Brain pericyte (primary cell): ENCODE data around the gene INPP5D.
"Not testable (repeated sequence)": the region's sequence is repeated elsewhere in the genome, so short reads cannot be mapped to it uniquely, and the experiment has no call there.

Experiments used
- DNase-seq: peaks from one replicate; pipeline ENCODE4 v3.0.0-alpha.2; 2012; ENCODE audit warnings: low read depth, low spot score

The INPP5D gene

DNA sequence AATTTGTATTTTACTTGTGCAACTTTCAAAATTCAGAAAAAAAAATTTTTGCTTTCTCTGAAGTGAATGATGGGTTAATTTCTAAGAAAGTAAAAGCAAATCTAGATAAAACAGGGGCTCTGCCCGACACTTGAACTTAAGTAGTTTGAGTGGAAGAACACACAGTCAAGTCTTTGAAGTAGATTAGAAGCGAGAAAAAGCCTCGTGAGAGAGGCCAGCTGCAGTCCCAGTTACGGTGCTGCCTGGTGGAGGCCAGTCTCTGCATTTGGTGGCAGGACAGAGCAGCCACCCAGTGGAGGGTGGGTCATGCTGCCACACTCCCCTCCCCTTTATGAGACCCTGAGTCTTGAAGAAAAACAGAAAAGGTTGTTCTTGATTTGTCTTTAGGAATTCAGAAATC lies 81.8 kb downstream of the INPP5D start:
- DNase-seq, result no peak

DNA sequence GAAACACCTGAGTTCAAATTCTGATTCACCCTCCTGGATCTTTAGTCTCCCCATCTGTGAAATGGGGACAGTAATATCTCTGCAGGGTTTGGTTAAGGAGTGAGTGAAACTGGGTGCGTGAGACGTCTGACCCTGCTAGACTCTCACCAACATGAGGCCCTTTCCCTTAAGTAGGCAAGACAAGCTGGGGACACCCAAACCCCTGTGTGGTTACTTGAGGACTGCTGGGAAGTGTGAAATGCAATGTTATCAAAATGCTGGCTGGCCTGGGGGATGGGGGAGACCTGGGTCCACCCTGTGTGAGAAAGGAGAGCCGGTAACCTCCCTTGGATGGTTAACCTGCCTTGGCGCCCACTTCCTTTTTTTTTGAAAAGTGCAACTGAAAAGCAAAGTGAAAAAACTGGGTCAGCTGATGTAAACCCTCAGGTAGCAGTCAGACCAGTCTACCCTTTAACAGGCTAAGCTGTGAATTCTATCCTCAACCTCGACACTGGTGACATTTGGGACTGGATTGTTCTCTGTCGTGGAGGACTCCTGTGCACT lies 82.3 kb downstream of the INPP5D start:
- no peak for DNase-seq

DNA sequence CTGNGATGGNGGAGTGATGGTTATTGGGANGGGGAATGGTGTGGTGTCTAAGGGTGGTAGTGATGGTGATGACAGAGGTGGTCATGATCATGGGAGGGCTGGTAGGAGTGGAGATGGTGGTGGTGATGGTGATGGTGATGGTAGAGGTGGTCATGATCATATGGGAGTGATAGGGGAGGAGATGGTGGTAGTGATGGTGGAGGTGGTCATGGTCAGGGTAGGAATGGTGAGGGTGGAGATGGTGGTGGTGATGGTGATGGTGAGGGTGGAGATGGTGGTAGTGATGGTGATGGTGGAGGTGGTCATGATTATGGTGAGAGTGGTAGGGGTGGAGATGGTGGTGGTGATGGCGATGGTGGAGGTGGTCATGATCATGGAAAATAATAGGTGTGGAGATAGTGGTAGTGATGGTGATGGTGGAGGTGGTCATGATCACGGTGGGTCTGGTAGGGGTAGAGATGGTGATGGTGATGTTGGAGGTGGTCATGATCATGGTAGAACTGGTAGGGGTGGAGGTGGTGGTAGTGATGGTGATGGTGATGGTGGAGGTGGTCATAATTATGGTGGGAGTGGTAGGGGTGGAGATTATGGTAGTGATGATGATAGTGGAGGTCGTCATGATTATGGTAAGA lies 83.7 kb downstream of the INPP5D start:
- DNase-seq, result no peak

DNA sequence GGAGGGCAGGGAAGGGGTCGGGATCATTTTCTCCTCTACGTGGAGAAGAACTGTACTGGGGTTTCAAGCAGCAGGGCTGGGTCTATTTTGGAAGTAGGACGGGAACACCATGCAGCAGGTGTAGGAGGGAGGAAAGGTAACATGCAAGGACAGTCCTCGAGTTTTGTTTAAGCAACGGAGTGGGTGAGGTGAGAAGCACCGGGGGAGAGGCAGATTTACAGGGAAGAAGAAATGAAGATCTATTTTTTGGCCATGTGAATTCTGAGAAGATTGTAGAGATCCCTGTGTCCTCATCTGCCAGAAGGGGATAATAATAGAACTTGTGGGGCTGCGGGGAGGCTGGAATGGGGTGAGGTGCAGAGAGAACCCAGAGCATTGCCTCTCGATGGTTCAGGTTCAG lies 85.6 kb downstream of the INPP5D start:
- DNase-seq, result no peak

DNA sequence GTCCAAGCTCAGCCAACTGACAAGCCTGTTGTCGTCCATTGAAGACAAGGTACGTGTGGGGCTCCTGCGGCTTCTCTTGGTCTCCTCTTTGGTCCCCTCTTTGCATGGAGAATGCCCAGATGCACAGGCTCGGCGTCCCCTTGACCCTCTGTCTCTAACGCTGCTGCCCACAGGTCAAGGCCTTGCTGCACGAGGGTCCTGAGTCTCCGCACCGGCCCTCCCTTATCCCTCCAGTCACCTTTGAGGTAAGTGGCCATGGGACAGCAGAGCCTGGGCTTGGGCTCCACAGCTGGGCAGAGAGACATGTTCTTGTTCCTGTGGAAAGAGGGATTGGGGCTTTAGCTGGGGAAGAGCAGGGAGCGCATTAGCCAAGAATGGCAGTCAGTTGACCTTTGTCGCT lies 86.1 kb downstream of the INPP5D start:
- DNase-seq, result no peak

DNA sequence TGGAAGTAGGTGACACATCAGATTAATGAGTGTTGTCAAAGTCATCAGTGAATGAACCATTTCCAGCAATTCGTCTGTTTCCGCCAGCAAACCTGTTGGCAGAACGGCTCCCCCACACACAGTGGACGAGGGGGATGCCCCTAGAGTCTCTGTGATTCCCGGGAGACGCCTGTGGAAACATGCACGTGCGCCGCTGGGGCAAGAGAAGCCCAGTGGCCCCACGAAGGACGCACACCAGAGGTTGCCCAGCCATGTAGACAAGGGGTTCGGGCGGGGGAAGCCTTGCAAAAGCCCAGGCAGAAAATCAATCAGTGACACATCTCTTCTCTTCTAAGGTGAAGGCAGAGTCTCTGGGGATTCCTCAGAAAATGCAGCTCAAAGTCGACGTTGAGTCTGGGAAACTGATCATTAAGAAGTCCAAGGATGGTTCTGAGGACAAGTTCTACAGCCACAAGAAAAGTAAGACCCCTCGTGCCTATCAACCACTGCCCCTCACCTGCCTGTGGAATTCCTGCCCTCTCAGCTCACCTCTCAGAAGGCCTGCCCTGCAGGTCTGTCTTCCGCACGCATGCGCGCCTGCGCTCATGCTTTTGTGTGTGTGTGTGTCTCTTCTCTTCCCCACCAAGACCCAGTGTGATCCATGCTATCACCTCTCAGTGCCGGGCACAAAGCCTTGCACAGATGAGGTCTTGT lies 87.1 kb downstream of the INPP5D start:
- no peak for DNase-seq

DNA sequence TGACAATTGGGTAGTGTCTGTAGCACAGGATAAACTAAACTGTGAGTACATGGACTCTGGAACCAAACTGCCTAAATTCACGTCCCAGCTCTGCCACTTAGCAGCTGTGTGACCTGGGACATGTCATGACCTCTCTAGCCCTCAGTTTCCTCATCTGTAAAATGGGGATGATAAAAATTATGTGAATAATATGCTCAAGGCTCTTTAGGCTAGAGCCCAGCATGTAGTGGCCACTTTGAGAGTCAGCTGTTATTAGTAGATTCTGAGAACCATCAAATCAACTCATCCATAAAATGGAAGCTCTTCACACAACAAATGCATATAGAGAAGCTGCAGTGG lies 87.7 kb downstream of the INPP5D start:
- no peak for DNase-seq

DNA sequence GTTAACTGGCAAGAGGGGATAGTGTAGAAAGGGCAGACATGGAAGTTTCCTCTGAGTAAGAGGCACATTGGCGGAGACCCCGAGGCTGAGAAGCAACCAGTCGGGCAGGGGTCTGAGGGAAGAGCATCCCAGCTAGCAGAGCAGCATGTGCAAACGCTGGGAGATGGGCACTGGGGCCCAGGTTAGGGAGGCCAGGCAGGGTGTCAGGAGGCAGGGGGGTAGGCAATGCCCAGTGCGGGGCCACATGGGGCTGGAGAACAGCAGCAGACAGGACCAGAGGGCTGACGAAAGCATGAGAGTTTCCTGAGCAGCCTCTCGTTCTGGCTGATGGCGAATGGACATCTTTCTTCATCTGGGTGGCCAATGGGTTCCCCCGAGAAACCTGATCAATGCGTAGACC lies 88.2 kb downstream of the INPP5D start:
- no peak for DNase-seq

DNA sequence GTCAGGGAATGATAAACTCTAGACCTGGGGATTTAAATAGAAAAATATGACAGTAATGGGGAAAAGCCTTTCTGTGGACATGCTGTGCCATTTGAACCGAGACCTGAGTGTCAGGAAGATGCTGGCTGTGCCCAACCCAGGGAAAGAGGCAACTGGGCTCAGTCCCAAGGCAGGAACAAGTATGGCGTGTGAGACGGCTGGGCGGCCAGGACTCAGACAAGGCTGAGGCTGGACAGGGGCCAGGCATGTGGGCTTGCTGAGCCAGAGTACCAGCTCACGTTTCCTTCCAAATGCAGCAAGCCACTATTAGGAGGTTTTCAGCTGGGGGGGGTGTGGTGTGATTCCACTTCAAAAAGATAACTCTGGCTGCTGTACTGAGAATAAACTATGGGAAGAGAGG lies 92.4 kb downstream of the INPP5D start:
- no peak for DNase-seq

DNA sequence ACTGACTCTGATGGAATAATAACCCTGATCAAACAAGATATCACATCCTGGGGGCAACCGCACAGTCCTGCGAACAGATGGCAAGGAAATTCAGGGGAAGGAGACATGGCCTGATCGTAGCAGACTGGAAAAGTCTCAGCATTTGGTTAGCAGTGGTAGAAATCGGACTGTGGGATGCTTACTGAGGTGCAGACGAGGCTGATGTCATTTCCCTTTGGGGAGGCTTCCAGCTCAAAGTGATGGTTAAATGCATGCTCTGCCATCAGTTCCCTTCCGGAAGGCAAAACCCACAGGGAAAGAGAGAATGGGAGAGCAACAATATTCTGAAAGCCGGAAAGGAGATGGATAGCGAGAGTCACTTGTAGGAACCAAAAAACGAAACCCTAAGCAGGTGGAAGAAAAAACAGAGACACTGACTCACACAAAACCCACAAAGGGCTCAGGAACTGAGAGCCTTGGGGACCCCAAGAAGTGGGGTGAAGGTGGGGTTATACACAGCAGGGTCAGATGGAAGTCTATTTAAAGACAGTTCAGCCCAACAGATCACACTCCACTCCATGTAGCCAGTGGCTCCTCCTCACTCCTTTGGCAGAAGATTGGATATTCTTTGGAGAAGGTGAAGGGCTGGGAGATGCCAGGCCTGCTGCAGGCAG lies 93.1 kb downstream of the INPP5D start:
- DNase-seq, result no peak

DNA sequence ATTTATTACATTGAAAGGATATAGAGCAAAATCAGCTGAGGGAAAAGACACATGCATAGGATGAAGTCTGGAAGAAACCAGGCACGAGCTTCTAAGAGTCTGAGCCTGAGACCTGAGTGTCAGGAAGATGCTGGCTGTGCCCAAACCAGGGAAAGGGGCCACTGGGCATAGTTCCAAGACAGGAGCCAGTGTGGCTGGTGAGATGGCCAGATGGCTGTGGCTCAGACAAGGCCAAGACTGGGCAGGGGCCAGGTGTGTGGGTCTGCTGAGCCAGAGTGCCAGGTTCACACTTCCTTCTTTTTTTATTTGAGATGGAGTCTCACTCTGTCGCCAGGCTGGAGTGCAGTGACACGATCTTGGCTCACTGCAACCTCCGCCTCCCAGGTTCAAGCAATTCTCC lies 95.9 kb downstream of the INPP5D start:
- no peak for DNase-seq

DNA sequence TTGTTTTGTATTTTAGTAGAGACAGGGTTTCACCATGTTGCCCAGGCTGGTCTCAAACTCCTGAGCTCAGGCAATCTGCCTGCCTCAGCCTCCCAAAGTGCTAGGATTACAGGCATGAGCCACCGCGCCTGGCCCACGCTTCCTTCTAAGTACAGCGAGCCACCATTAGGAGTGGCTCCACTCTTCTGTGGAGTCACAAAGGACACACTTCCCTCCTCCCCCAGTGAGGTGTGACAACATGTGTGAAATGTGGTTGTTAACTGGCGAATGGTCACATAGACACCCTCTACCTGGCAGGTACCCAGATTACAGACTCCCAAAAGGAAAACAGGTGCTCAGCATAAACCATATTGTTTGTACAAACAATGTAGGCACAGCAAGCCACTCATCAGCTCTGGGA lies 96.3 kb downstream of the INPP5D start:
- not testable (repeated sequence) for DNase-seq

DNA sequence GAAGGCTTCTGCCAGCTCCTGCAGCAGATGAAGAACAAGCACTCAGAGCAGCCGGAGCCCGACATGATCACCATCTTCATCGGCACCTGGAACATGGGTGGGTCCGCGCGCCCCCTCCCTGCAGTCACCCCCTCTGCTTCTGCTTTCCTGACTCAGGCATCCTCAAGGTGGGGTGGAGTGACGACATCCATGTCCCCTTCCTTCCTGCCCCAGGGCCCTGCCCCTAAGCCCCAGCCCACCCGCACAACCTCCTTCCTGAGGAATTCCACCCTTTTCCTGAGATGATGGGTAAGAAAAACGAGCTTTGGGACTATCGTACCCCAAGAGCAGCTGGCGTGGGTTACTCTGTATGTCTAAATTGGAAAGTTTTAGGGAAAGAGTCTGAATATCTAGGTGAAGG lies 101.6 kb downstream of the INPP5D start:
- no peak for DNase-seq

DNA sequence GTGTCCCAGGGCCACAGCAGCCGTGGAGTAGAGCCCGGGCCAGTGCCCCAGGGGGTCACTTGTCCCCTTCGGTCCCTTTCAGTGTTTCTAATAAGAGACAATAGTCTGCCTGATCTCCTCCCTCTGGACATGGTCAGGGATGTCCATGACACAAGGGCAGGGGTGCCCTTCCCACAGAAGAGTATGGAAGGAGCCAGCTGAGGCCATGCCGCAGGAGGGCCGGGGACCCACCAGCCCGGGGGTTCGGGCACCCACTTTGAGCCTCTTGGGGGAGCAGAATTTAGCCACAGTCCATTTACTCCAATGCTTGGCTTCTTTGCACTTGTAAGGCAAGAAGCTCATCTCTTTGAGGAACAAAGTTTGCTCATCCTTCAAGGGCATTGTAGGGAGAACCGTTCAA lies 102.6 kb downstream of the INPP5D start:
- no peak for DNase-seq

DNA sequence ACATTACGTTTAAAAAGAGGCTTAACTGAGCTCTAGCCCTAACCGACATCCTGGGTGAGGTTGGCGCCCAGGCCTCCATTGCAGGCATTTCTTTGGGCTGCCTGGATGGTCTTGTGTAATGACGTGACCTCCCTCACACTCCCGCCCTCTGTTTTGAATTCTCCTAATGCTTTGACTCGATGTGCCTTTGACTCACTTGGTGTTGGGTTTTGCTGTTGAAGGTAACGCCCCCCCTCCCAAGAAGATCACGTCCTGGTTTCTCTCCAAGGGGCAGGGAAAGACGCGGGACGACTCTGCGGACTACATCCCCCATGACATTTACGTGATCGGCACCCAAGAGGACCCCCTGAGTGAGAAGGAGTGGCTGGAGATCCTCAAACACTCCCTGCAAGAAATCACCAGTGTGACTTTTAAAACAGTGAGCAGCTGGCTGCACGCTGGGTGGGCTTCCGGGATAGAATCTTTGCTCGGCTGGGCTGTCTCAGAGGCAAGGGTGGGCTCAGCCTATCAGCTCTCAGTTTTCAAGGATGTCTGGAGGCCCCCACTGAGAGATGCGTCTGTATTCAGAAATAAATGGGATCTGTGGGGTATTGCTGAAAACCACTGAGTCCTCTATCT lies 103.5 kb downstream of the INPP5D start:
- DNase-seq, result peak; percentile 66

DNA sequence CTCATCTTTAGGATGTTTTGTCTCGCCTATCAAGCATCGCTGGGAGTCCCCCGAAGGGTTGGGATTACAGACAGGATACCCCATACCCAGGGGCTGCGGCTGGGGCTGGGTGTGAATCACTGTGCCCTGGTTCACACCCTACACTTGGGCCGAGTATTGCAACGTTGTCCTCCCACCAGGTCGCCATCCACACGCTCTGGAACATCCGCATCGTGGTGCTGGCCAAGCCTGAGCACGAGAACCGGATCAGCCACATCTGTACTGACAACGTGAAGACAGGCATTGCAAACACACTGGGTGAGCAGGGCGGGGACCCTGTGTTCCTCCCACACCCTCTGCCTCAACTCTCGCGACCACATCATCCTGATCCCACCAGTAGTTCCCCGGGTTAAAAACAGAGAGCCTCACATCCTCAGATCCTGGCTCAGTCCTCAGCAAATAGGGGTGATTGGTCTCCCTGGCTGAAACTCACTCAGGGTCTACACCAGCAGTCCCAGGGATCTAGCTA lies 104.0 kb downstream of the INPP5D start:
- no peak for DNase-seq

DNA sequence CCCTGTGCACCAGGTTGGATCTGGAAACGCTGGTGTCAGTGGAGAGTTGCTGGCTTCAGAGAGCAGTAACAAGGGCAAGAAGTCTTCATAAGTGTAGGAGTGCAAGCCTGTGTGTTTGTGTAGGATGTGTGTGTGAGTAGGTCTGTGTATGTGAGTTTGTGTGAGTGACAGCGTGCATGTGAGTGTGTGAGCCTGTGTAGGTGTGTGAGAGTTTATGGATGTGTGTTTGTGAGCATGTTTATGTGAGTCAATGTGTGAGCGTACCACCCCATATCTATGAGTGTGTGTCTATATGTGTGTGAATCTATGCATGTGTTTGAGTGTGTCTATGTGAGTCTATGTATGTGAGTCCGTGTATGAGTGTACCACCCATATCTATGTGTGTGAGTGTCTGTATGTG lies 104.8 kb downstream of the INPP5D start:
- DNase-seq, result no peak

DNA sequence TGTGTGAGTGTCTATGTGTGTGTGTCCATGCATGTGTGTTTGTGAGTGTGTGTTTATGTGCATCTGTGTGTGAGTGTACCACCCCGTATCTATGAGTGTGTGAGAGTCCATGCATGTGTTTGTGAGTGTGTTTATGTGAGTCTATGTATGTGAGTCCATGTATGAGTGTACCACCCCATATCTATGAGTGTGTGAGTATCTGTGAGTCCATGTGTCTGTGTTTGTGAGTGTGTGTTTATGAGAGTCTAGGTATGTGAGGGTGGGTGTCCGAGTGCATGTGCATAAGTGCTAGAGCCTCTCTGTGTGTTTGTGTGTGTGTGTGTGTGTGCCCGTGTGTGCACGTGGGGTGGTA lies 105.4 kb downstream of the INPP5D start:
- DNase-seq, result no peak

DNA sequence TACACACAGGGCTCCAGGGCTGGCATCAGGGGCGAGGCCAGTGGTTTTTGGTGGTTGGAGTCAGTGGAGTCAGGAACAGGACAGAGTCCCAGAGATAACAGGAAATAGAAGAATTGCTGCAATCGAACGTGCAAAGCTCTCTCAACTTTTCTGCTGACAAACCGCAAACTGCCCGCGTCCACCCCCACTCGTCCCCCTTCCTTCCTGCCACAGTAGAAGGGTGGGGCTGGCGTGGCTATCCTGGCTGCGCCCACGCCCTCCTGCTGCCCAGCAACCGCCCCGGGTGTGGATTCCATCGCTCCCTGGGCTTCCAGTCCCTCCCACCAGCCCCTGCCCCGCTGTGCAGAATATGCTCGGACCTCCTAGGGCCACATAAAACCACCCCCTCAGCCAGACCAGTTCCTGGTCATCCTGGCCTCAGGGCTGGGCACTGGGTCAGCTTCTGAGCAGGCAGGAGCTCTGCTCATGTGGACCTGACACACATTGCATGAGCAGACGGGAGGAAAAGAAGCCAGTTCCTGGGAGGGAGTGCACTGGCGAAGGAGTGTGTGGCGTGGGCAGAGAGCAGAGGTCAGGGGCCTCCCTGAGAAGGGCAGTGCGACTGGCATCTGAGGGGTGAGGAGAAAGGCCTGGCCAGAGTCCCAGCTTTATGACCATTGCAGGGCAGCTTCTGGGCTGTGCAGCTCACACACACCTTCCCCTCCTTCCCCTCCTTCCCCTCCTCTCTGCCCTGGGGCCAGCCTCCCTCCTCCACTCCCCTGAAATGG lies 105.9 kb downstream of the INPP5D start:
- peak; percentile 27 for DNase-seq

DNA sequence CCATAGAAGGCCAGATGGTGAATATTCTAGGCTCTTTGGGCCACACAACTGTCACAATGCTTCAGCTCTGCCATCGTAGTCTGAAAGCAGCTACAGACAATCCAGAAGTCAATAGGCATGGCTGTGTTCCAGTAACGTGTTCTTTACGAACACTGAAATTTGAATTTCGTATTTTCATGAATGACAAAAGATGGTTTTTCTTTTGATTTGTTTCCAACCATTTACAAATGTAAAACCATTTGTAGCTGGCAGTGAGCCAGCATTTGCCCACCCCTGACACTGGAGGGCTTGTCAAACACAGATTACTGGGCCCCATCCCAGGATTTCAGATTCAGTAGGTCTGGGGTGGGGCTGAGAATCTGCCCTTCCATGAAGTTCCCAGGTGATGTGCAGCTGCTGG lies 108.3 kb downstream of the INPP5D start:
- no peak for DNase-seq

DNA sequence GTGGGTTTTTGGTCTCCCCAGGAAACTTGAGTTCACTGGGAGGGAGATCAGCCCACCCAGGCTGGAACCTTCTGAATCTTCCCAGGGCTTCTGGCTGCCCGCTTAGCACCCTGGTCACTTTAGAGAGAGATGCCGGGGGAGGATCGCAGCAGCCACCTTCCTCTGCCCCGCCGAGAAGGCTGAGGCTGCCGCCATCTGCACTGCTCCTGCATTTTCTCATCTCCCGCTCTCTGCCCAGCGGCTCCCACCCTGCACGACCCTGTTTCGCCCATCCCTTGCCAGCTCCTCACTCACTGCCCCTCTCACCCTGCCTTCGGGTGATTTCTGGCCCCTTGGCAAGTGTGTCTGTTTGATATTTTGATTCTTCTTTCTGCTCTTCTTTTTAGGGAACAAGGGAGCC lies 108.8 kb downstream of the INPP5D start:
- no peak for DNase-seq

DNA sequence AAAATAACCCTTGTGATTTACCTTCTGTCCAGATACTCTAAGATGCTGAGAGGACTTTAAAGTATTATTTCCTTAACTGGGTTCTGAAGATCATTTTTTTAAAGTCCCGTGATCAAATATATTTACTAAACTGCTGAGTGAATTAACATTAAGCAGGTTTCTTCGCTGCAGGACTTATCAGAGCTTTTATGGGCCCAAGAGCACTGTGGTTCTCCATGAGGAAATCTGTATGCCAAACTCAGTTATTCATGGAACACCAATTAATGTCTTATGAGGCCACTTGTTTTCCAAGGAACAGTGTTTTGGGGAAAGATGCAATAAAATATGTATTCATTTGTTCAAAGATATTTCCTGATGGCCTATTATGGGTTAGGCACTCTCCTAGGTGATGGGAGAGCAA lies 111.2 kb downstream of the INPP5D start:
- DNase-seq, result no peak
